Mononuclear cell (primary cell): ENCODE measurements around the gene MROH2A. TPM values are rescaled to one million over a fixed set of nuclear protein-coding genes. Genes with fewer than 3 reads are reported as not detected.

Experiments used
- H3K27me3 ChIP-seq: 2 replicates; pipeline ENCODE4 v1.6.0; 2011; ENCODE audit warnings: low read length, control low read depth; ENCODE audit not compliant: insufficient read depth
- H3K4me1 ChIP-seq: 2 replicates; pipeline ENCODE4 v1.5.1; 2011; ENCODE audit warnings: mild to moderate bottlenecking, low read length, control low read depth; ENCODE audit not compliant: insufficient read depth
- H3K4me3 ChIP-seq: 2 replicates; pipeline ENCODE4 v1.5.1; 2011; ENCODE audit warnings: mild to moderate bottlenecking, low read length, moderate library complexity
- H3K9me3 ChIP-seq: 2 replicates; pipeline ENCODE4 v1.5.1; 2011; ENCODE audit warnings: low read depth, mild to moderate bottlenecking, control low read depth, low read length
- total RNA-seq: library from RNA; depleted of rRNA; stranded (reverse); fragments of >200 nt; gene quantifications from one replicate; pipeline ENCODE4 v1.2.3, GENCODE V29; 2012

MROH2A gene
- total RNA-seq, 1 donor, result not detected

- Histone ChIP-seq H3K4me1 (no peaks in the 10 kb centered on the region), H3K9me3 (no peaks in the 10 kb centered on the region), H3K27me3 (no peaks in the 10 kb centered on the region), H3K4me3 (no peak overlapping the region)
Observed at GRCh38 chr2:233844064-233844807, 66.1 kb downstream of the MROH2A start.

GRCh38 chr2:233844836-233845235 lies 66.7 kb downstream of the MROH2A start:
- Histone ChIP-seq H3K4me3 (no peak overlapping the region), H3K27me3 (no peaks in the 10 kb centered on the region), H3K4me1 (no peaks in the 10 kb centered on the region), H3K9me3 (no peaks in the 10 kb centered on the region)

- Histone ChIP-seq H3K9me3 (no peaks in the 10 kb centered on the region), H3K27me3 (no peaks in the 10 kb centered on the region), H3K4me3 (no peak overlapping the region), H3K4me1 (no peaks in the 10 kb centered on the region)
Observed at GRCh38 chr2:233845301-233846060, 67.4 kb downstream of the MROH2A start.

- H3K9me3 ChIP-seq, result no peaks in the 10 kb centered on the region
- H3K4me3 ChIP-seq, result no peak overlapping the region
- H3K27me3 ChIP-seq, result no peaks in the 10 kb centered on the region
- peaks cover under 1% of the 10 kb centered on the region for H3K4me1 ChIP-seq
Observed at GRCh38 chr2:233846387-233847247, 68.5 kb downstream of the MROH2A start.

GRCh38 chr2:233847248-233847898 lies 69.2 kb downstream of the MROH2A start:
- no peaks in the 10 kb centered on the region for H3K27me3 ChIP-seq
- H3K9me3 ChIP-seq, result no peaks in the 10 kb centered on the region
- no peak overlapping the region for H3K4me3 ChIP-seq
- peaks cover 8% of the 10 kb centered on the region for H3K4me1 ChIP-seq

- Histone ChIP-seq H3K4me3 (no peak overlapping the region), H3K27me3 (no peaks in the 10 kb centered on the region), H3K4me1 (peaks cover 17% of the 10 kb centered on the region), H3K9me3 (no peaks in the 10 kb centered on the region)
Observed at GRCh38 chr2:233848276-233848675, 70.1 kb downstream of the MROH2A start.

- Histone ChIP-seq H3K27me3 (no peaks in the 10 kb centered on the region), H3K4me3 (no peak overlapping the region), H3K9me3 (no peaks in the 10 kb centered on the region), H3K4me1 (peaks cover 27% of the 10 kb centered on the region)
Observed at GRCh38 chr2:233849607-233850271, 71.6 kb downstream of the MROH2A start.

GRCh38 chr2:233850745-233851144 lies 72.6 kb downstream of the MROH2A start:
- Histone ChIP-seq H3K4me1 (peaks cover 27% of the 10 kb centered on the region), H3K27me3 (no peaks in the 10 kb centered on the region), H3K4me3 (no peak overlapping the region), H3K9me3 (no peaks in the 10 kb centered on the region)

GRCh38 chr2:233851169-233851568 lies 73.0 kb downstream of the MROH2A start:
- H3K4me1 ChIP-seq, result peaks cover 27% of the 10 kb centered on the region
- no peaks in the 10 kb centered on the region for H3K27me3 ChIP-seq
- H3K4me3 ChIP-seq, result no peak overlapping the region
- no peaks in the 10 kb centered on the region for H3K9me3 ChIP-seq

GRCh38 chr2:233852056-233852455 lies 73.9 kb downstream of the MROH2A start:
- H3K4me3 ChIP-seq, result no peak overlapping the region
- H3K9me3 ChIP-seq, result no peaks in the 10 kb centered on the region
- no peaks in the 10 kb centered on the region for H3K27me3 ChIP-seq
- peaks cover 27% of the 10 kb centered on the region for H3K4me1 ChIP-seq

GRCh38 chr2:233853353-233853752 lies 75.2 kb downstream of the MROH2A start:
- Histone ChIP-seq H3K4me1 (peaks cover 34% of the 10 kb centered on the region), H3K4me3 (peak overlapping the region; percentile 58), H3K27me3 (no peaks in the 10 kb centered on the region), H3K9me3 (no peaks in the 10 kb centered on the region)

GRCh38 chr2:233853883-233854240 lies 75.7 kb downstream of the MROH2A start:
- Histone ChIP-seq H3K4me1 (peaks cover 34% of the 10 kb centered on the region), H3K4me3 (peak overlapping the region; percentile 58), H3K9me3 (no peaks in the 10 kb centered on the region), H3K27me3 (no peaks in the 10 kb centered on the region)

GRCh38 chr2:233854241-233854981 lies 76.3 kb downstream of the MROH2A start, which contains the start of gene HJURP:
TSS of gene HJURP (minus strand) at chr2:233854535. CDS start at chr2:233854500, 35 bp downstream.
- H3K9me3 ChIP-seq, result no peaks in the 10 kb centered on the region
- peaks cover 34% of the 10 kb centered on the region for H3K4me1 ChIP-seq
- peak within 1 kb of the TSS; percentile 58 for H3K4me3 ChIP-seq
- no peaks in the 10 kb centered on the region for H3K27me3 ChIP-seq
